Ascending aorta (tissue), 2 donors: ENCODE measurements around the gene PDLIM5. TPM values are rescaled to one million over a fixed set of nuclear protein-coding genes. Genes with fewer than 3 reads are reported as not detected.
"Not testable (repeated sequence)": the region's sequence is repeated elsewhere in the genome, so short reads cannot be mapped to it uniquely, and the experiment has no call there.

Experiments used
- DNase-seq, 2 donors: peaks; one replicate each; pipeline ENCODE4 v3.0.0-alpha.2; 2019; ENCODE audit warnings: low spot score in 2 of 2
- H3K27ac ChIP-seq, 2 donors: fragments of 200-600 bp; sonication (generic); one replicate each; pipeline ENCODE4 v1.5.1; 2016 to 2017; ENCODE audit warnings: mild to moderate bottlenecking in 1 of 2
- H3K27me3 ChIP-seq: fragments of 200-600 bp; sonication (generic); one replicate; pipeline ENCODE4 v1.5.1; 2017
- H3K36me3 ChIP-seq, 2 donors: fragments of 200-600 bp; sonication (generic); one replicate each; pipeline ENCODE4 v1.5.1; 2016
- H3K4me1 ChIP-seq, 2 donors: fragments of 200-600 bp; sonication (generic); one replicate each; pipeline ENCODE4 v1.5.1; 2016 to 2017; ENCODE audit warnings: mild to moderate bottlenecking in 1 of 2
- H3K4me3 ChIP-seq, 2 donors: fragments of 200-600 bp; sonication (generic); one replicate each; pipeline ENCODE4 v1.5.1; 2016 to 2017; ENCODE audit warnings: mild to moderate bottlenecking in 1 of 2
- H3K9me3 ChIP-seq, 2 donors: fragments of 200-600 bp; sonication (generic); one replicate each; pipeline ENCODE4 v1.5.1; 2016
- intact Hi-C: fragments of 100-400 bp; cut with DNase I; formaldehyde crosslinking; loops from one replicate; pipeline ENCODE4 v1.15.1; 2023
- total RNA-seq: library from RNA; depleted of rRNA; stranded (reverse); fragments of >200 nt; gene quantifications from one replicate; pipeline ENCODE4 v1.1.0, GENCODE V29; 2016
- TF ChIP-seq, protein P1 (sequence below), 3 experiments: fragments of 200-600 bp in 2 of 3; fragments of 450-650 bp in 1 of 3; sonication (generic) in 2 of 3; IDR thresholded peaks; one replicate each; pipeline ENCODE4 v1.5.1; 2016 to 2019; ENCODE audit warnings: antibody characterized with exemption in 3 of 3, mild to moderate bottlenecking in 1 of 3, moderate library complexity in 1 of 3

PDLIM5 gene
- total RNA-seq, 1 donor from 2014 or later: 103 TPM

DNA sequence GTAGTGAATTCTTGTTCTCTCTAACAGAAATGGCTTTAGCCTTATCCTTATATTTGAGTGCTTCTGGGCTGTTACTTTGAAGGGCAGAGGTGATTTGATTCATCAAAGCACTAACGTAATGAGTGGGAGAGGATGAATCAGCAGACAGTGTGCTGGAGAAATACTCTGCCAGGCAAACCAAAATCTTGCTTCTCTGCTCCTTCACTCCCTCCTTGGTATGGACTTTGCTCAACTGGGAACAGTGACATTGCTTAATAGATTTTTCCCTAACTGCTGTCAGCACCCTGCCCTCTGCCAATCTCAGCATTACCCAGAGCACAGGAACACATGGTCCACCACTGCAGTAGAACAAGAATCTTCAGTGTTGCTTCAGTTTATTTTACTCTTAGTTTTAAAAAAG, 56.0 kb downstream of the PDLIM5 start:
- TF ChIP-seq, protein P1, sequence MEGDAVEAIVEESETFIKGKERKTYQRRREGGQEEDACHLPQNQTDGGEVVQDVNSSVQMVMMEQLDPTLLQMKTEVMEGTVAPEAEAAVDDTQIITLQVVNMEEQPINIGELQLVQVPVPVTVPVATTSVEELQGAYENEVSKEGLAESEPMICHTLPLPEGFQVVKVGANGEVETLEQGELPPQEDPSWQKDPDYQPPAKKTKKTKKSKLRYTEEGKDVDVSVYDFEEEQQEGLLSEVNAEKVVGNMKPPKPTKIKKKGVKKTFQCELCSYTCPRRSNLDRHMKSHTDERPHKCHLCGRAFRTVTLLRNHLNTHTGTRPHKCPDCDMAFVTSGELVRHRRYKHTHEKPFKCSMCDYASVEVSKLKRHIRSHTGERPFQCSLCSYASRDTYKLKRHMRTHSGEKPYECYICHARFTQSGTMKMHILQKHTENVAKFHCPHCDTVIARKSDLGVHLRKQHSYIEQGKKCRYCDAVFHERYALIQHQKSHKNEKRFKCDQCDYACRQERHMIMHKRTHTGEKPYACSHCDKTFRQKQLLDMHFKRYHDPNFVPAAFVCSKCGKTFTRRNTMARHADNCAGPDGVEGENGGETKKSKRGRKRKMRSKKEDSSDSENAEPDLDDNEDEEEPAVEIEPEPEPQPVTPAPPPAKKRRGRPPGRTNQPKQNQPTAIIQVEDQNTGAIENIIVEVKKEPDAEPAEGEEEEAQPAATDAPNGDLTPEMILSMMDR (IDR thresholded peaks at IDR 0.05): no peak
- peaks cover 7 to 65% of the 10 kb centered on the region in 2 donors for H3K4me1 ChIP-seq
- H3K4me3 ChIP-seq: no peak overlapping the region
- intact Hi-C loops: loop anchor here (5.0 kb wide), 1 partner anchor 50 kb away; no protein-coding TSS in a partner anchor
- H3K27me3 ChIP-seq: no peaks in the 10 kb centered on the region
- DNase-seq: peak in 1 of 2 donors; percentile 86
- H3K9me3 ChIP-seq: no peaks in the 10 kb centered on the region
- H3K36me3 ChIP-seq: no peaks in the 10 kb centered on the region
- H3K27ac ChIP-seq: peak overlapping the region; percentile 43 to 70

- no peaks in the 10 kb centered on the region for H3K9me3 ChIP-seq
- intact Hi-C loops: loop anchor here (5.0 kb wide), 1 partner anchor 51 kb away; no protein-coding TSS in a partner anchor
- no peaks in the 10 kb centered on the region for H3K36me3 ChIP-seq
- H3K4me3 ChIP-seq: peak overlapping the region in 1 of 2 donors; percentile 3
- TF ChIP-seq, protein P1 (IDR thresholded peaks at IDR 0.05): no peak
- H3K27me3 ChIP-seq: no peaks in the 10 kb centered on the region
- DNase-seq: no peak
- peaks cover 7 to 59% of the 10 kb centered on the region in 2 donors for H3K4me1 ChIP-seq
- H3K27ac ChIP-seq: peak overlapping the region; percentile 43 to 70
Observed at GRCh38 chr4:94508296-94508695, 56.6 kb downstream of the PDLIM5 start.

- Histone ChIP-seq H3K9me3 (no peaks in the 10 kb centered on the region), H3K4me3 (no peak overlapping the region), H3K36me3 (no peaks in the 10 kb centered on the region), H3K27me3 (no peaks in the 10 kb centered on the region), H3K27ac (peak overlapping the region; percentile 26 to 70), H3K4me1 (peaks cover 7 to 57% of the 10 kb centered on the region in 2 donors)
- TF ChIP-seq, protein P1 (IDR thresholded peaks at IDR 0.05): no peak
- intact Hi-C loops: loop anchor here (5.0 kb wide), 1 partner anchor 52 kb away; no protein-coding TSS in a partner anchor
- DNase-seq: no peak
Observed at GRCh38 chr4:94508806-94509205, 57.1 kb downstream of the PDLIM5 start.

- Histone ChIP-seq H3K27ac (no peak overlapping the region), H3K9me3 (no peaks in the 10 kb centered on the region), H3K36me3 (no peaks in the 10 kb centered on the region), H3K4me1 (peaks cover 7 to 56% of the 10 kb centered on the region in 2 donors), H3K27me3 (no peaks in the 10 kb centered on the region), H3K4me3 (no peak overlapping the region)
- TF ChIP-seq, protein P1 (IDR thresholded peaks at IDR 0.05): no peak
- DNase-seq: no peak
- intact Hi-C loops: no loop called here
Observed at GRCh38 chr4:94511591-94511990, 59.8 kb downstream of the PDLIM5 start.

DNA sequence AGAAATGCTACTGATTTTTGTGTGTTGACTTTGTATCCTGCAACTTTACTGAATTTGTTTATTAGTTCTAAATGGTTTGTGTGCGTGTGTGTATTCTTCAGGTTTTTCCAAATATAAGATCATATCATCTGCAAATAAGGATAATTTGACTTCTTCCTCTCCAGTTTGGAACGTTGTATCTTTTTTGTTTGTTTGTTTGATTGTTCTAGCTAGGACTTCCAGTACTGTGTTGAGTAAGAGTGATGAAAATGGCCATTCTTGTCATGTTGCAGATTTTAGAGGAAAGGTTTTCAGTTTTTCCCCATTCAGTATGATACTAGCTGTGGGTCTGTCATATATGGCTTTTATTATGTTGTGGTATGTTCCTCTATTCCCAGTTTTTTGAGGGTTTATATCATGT, 61.8 kb downstream of the PDLIM5 start:
- H3K36me3 ChIP-seq, H3K4me3 ChIP-seq, H3K27me3 ChIP-seq, H3K27ac ChIP-seq, H3K9me3 ChIP-seq, DNase-seq, intact Hi-C loops: not testable (repeated sequence)
- peaks cover under 1 to 53% of the 10 kb centered on the region in 2 donors for H3K4me1 ChIP-seq

- H3K9me3 ChIP-seq: no peaks in the 10 kb centered on the region
- no peak overlapping the region for H3K4me3 ChIP-seq
- H3K4me1 ChIP-seq: peaks cover 0 to 56% of the 10 kb centered on the region in 2 donors
- TF ChIP-seq, protein P1 (IDR thresholded peaks at IDR 0.05): no peak
- peak overlapping the region; percentile 75 for H3K27ac ChIP-seq
- no peaks in the 10 kb centered on the region for H3K36me3 ChIP-seq
- intact Hi-C loops: no loop called here
- no peaks in the 10 kb centered on the region for H3K27me3 ChIP-seq
- DNase-seq: no peak
Observed at GRCh38 chr4:94515365-94515764, 63.6 kb downstream of the PDLIM5 start.
